ENCODE data around the gene GPRIN2.
"Not testable (repeated sequence)": the region's sequence is repeated elsewhere in the genome, so short reads cannot be mapped to it uniquely, and the experiment has no call there.

DNA sequence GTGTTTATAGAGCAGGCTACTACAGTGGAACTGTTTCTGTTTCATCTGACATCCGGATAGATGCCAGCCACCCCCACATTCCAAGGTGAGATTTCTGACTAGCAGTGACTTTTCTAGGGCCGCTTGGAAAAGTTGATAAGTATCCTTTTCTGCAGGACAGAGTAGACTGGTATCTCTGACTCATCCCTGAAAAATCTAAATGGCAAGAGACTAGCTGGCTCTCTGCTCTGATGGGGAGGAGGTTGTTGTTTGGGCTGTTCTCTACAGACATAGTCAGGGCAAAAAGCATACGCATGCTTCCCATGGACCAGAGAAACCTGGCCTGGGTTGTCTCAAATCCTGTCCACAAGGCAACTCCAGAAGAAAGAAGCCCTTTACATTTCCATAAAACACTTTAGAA, 33.1 kb upstream of the GPRIN2 start:
- not testable (repeated sequence) for TF ChIP-seq POLR2AphosphoS5 (IDR thresholded peaks at IDR 0.05)
- TF ChIP-seq, protein P1, sequence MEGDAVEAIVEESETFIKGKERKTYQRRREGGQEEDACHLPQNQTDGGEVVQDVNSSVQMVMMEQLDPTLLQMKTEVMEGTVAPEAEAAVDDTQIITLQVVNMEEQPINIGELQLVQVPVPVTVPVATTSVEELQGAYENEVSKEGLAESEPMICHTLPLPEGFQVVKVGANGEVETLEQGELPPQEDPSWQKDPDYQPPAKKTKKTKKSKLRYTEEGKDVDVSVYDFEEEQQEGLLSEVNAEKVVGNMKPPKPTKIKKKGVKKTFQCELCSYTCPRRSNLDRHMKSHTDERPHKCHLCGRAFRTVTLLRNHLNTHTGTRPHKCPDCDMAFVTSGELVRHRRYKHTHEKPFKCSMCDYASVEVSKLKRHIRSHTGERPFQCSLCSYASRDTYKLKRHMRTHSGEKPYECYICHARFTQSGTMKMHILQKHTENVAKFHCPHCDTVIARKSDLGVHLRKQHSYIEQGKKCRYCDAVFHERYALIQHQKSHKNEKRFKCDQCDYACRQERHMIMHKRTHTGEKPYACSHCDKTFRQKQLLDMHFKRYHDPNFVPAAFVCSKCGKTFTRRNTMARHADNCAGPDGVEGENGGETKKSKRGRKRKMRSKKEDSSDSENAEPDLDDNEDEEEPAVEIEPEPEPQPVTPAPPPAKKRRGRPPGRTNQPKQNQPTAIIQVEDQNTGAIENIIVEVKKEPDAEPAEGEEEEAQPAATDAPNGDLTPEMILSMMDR (IDR thresholded peaks at IDR 0.05), result not testable (repeated sequence)
